ENCODE measurements around the gene CDC14B. TPM values are rescaled to one million over a fixed set of nuclear protein-coding genes. Genes with fewer than 3 reads are reported as not detected.

The CDC14B gene
- polyA plus RNA-seq, 1 donor from 2014 or later, result 7.0 TPM

DNA sequence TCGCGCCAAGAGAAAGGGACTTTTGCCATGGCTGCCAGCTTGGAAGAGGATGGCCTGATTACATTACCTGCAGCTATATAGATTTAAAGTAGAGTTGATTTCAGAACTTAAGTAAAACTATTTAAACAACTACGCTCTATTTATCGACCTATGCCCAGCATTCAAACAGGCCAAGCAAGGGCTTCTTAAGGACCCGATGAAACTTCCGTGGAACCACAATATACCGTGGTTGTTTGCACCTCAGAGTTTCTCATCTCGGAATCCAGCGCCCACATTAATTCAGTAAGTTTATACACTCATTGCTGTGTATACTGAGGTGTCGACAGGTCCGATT, 505 bp upstream of the CDC14B start:
- Histone ChIP-seq H4K20me1 (ENCODE audit: insufficient read depth) (no peaks in the 10 kb centered on the region), H3K4me3 (ENCODE audit: low read length) (peak overlapping the region; percentile 63), H3K9ac (ENCODE audit: low read length) (no peak overlapping the region), H3K27me3 (ENCODE audit: insufficient read depth, low read depth, low read length) (no peaks in the 10 kb centered on the region), H3K36me3 (ENCODE audit: insufficient read depth, low read length) (no peaks in the 10 kb centered on the region), H3F3A (ENCODE audit: insufficient read depth, low read length, poor library complexity, severe bottlenecking) (no peaks in the 10 kb centered on the region), H3K79me2 (replicated peaks; ENCODE audit: insufficient read depth, low read length) (peaks cover 4% of the 10 kb centered on the region), H3K9me3 (ENCODE audit: low read length) (no peaks in the 10 kb centered on the region), H2AFZ (ENCODE audit: low read depth, low read length) (no peak overlapping the region), H3K9me2 (ENCODE audit: insufficient read depth, low read length) (no peaks in the 10 kb centered on the region), H3K27ac (ENCODE audit: low read length) (no peak overlapping the region), H3K4me2 (ENCODE audit: low read length) (no peak overlapping the region)
- TF ChIP-seq POLR2AphosphoS5 (IDR thresholded peaks at IDR 0.05) (no peak), RAD21 (conservative IDR thresholded peaks at IDR 0.05) (no peak), EP300 (conservative IDR thresholded peaks at IDR 0.05; ENCODE audit: poor library complexity, severe bottlenecking) (no peak), MXI1 (conservative IDR thresholded peaks at IDR 0.05; ENCODE audit: poor library complexity, severe bottlenecking) (no peak), EZH2 (IDR thresholded peaks at IDR 0.05; ENCODE audit: borderline replicate concordance, insufficient read depth, low read length, poor library complexity, severe bottlenecking) (no peak)

DNA sequence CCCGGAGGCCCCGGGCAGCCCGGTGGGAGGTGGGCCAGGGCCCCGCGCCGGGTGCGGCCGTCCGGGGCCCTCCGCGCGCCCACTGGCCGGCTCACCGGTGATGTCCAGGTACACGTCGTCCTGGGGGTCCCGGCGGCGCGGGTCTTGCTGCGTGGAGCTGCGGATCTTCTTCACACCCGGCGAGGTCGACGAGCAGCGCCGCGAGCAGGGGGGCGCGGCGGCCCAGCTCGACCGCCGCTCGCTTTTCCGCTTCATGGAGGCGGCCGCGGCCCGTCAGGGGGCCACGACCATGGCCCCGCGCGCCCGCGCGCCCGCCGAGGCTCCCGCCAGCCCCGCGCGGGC, 548 bp downstream of the CDC14B start:
- H3K27ac ChIP-seq (ENCODE audit: low read length), result no peak overlapping the region
- TF ChIP-seq MXI1 (conservative IDR thresholded peaks at IDR 0.05; ENCODE audit: poor library complexity, severe bottlenecking), result no peak
- no peak for TF ChIP-seq EP300 (conservative IDR thresholded peaks at IDR 0.05; ENCODE audit: poor library complexity, severe bottlenecking)
- peak; percentile 11 for TF ChIP-seq POLR2AphosphoS5 (IDR thresholded peaks at IDR 0.05)
- TF ChIP-seq SMC3 (conservative IDR thresholded peaks at IDR 0.05; ENCODE audit: poor library complexity), result no peak
- TF ChIP-seq, protein P1, sequence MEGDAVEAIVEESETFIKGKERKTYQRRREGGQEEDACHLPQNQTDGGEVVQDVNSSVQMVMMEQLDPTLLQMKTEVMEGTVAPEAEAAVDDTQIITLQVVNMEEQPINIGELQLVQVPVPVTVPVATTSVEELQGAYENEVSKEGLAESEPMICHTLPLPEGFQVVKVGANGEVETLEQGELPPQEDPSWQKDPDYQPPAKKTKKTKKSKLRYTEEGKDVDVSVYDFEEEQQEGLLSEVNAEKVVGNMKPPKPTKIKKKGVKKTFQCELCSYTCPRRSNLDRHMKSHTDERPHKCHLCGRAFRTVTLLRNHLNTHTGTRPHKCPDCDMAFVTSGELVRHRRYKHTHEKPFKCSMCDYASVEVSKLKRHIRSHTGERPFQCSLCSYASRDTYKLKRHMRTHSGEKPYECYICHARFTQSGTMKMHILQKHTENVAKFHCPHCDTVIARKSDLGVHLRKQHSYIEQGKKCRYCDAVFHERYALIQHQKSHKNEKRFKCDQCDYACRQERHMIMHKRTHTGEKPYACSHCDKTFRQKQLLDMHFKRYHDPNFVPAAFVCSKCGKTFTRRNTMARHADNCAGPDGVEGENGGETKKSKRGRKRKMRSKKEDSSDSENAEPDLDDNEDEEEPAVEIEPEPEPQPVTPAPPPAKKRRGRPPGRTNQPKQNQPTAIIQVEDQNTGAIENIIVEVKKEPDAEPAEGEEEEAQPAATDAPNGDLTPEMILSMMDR (IDR thresholded peaks at IDR 0.05; ENCODE audit: poor library complexity, severe bottlenecking), result no peak
- TF ChIP-seq, protein P2, sequence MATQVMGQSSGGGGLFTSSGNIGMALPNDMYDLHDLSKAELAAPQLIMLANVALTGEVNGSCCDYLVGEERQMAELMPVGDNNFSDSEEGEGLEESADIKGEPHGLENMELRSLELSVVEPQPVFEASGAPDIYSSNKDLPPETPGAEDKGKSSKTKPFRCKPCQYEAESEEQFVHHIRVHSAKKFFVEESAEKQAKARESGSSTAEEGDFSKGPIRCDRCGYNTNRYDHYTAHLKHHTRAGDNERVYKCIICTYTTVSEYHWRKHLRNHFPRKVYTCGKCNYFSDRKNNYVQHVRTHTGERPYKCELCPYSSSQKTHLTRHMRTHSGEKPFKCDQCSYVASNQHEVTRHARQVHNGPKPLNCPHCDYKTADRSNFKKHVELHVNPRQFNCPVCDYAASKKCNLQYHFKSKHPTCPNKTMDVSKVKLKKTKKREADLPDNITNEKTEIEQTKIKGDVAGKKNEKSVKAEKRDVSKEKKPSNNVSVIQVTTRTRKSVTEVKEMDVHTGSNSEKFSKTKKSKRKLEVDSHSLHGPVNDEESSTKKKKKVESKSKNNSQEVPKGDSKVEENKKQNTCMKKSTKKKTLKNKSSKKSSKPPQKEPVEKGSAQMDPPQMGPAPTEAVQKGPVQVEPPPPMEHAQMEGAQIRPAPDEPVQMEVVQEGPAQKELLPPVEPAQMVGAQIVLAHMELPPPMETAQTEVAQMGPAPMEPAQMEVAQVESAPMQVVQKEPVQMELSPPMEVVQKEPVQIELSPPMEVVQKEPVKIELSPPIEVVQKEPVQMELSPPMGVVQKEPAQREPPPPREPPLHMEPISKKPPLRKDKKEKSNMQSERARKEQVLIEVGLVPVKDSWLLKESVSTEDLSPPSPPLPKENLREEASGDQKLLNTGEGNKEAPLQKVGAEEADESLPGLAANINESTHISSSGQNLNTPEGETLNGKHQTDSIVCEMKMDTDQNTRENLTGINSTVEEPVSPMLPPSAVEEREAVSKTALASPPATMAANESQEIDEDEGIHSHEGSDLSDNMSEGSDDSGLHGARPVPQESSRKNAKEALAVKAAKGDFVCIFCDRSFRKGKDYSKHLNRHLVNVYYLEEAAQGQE (IDR thresholded peaks at IDR 0.05; ENCODE audit: borderline replicate concordance), result no peak
- no peak for TF ChIP-seq TAF1 (IDR thresholded peaks at IDR 0.05; ENCODE audit: low read depth)
- no peaks in the 10 kb centered on the region for H3K9me3 ChIP-seq (ENCODE audit: low read length)
- peak overlapping the region; percentile 76 for H3K4me3 ChIP-seq (ENCODE audit: low read length)
- H2AFZ ChIP-seq (ENCODE audit: low read depth, low read length), result no peak overlapping the region
- H3K79me2 ChIP-seq (replicated peaks; ENCODE audit: insufficient read depth, low read length), result peaks cover 4% of the 10 kb centered on the region
- H3K4me2 ChIP-seq (ENCODE audit: low read length), result no peak overlapping the region
- H3F3A ChIP-seq (ENCODE audit: insufficient read depth, low read length, poor library complexity, severe bottlenecking), result no peaks in the 10 kb centered on the region
- no peaks in the 10 kb centered on the region for H3K36me3 ChIP-seq (ENCODE audit: insufficient read depth, low read length)
- no peaks in the 10 kb centered on the region for H3K27me3 ChIP-seq (ENCODE audit: insufficient read depth, low read depth, low read length)
- H3K9ac ChIP-seq (ENCODE audit: low read length), result peak overlapping the region; percentile 66
- H4K20me1 ChIP-seq (ENCODE audit: insufficient read depth), result no peaks in the 10 kb centered on the region
- no peaks in the 10 kb centered on the region for H3K9me2 ChIP-seq (ENCODE audit: insufficient read depth, low read length)

Measured in neural cell (in vitro differentiated cells).